ENCODE data around the gene IL11RA.
A peak's percentile ranks its signal among the peaks of the same experiment; 100 is the strongest.

DNA sequence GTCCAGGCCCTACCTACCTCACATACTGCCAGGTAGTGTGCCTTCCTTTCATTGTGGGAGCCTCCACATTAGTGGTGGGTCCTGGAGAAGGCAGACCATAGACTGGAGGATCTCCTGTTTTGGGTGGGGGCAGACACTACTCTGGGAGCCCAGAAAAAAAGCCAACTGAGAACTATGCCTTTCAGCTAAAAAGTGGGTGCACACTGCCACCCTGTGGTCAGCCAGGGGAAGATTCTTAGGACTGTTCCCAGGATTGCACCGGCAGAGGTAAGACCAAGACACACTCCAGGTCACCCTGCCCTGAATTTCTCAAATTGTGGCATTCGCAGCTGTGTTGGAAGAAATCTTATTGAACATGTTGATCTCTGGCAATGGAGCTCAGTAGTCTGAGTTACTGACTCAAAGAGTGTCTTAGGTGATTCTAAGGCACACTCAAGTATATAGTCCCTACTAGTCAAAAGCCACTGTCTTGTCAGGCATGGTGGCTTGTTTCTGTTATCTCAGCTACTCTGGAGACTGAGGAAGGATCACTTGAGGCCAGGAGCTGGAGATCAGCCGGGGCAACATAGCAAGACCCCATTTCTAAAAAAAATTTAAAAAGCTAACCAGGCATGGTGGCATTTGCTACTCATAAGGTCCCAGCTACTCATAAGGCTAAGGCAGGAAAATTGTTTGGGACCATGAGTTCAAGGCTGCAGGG, 18.0 kb upstream of the IL11RA start:
- TF ChIP-seq, protein P1, sequence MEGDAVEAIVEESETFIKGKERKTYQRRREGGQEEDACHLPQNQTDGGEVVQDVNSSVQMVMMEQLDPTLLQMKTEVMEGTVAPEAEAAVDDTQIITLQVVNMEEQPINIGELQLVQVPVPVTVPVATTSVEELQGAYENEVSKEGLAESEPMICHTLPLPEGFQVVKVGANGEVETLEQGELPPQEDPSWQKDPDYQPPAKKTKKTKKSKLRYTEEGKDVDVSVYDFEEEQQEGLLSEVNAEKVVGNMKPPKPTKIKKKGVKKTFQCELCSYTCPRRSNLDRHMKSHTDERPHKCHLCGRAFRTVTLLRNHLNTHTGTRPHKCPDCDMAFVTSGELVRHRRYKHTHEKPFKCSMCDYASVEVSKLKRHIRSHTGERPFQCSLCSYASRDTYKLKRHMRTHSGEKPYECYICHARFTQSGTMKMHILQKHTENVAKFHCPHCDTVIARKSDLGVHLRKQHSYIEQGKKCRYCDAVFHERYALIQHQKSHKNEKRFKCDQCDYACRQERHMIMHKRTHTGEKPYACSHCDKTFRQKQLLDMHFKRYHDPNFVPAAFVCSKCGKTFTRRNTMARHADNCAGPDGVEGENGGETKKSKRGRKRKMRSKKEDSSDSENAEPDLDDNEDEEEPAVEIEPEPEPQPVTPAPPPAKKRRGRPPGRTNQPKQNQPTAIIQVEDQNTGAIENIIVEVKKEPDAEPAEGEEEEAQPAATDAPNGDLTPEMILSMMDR (conservative IDR thresholded peaks at IDR 0.05), result peak; percentile 95
- TF ChIP-seq ZFX (IDR thresholded peaks at IDR 0.05), result no peak
